RWPE1 (cell line): Measurements from ENCODE around the gene BRAF.

Experiments
- CTCF ChIA-PET: fragments of 350-600 bp; sonication (Branson Sonifier 250); formaldehyde crosslinking; extraction: SDS; loops from one replicate; lab custom pipeline; 2021; lab: Yijun Ruan, JAX
- POLR2A ChIA-PET: fragments of 400-600 bp; formaldehyde crosslinking; extraction: SDS; loops from one replicate; lab custom pipeline; 2020; ENCODE audit warnings: antibody characterized with exemption; ENCODE audit not compliant: low non-redundant PET; lab: Yijun Ruan, JAX
- DNase-seq: peaks from one replicate; pipeline ENCODE4 v3.0.0; 2012; ENCODE audit warnings: low spot score
- H3K27ac ChIP-seq: fragments of 450-650 bp; 2 replicates; pipeline ENCODE4 v1.5.1; 2017
- TF ChIP-seq, protein P1 (sequence below): fragments of 450-650 bp; conservative IDR thresholded peaks from 2 replicates; pipeline ENCODE4 v1.5.1; 2017; ENCODE audit warnings: low read depth, mild to moderate bottlenecking

BRAF gene

DNA sequence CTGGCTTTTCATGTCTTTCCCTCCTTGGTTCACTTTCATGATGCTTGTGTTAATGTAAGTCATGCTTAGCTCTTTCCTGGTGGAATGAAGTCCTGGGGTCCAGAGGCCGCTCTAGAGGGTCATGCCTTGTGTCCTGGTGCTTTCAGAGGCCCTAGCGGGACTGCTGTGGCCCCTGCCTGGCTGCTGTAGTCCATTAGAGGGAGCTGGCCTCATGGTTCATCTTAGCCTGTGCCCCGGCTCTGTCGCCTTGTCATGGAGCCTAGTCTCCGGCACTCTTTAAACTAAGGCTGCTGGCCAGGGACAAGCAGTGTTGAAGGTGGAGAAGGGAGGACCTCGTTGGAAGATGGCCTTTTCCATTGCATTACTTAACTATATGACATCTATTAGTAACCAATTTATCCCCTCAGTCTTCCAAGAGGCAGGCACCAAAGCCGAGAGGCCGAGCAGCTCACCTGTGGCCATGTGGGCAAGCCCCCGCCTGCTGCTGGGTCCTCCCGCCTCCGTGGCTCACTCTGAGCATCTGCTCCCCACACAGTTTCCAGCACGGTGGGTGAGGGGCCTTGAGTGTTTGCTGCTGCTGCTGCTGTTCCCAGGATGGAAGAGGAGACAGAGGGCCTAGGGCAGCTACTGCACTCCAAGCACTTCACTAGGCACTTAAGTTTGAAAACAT, 233.2 kb downstream of the BRAF start:
- TF ChIP-seq, protein P1, sequence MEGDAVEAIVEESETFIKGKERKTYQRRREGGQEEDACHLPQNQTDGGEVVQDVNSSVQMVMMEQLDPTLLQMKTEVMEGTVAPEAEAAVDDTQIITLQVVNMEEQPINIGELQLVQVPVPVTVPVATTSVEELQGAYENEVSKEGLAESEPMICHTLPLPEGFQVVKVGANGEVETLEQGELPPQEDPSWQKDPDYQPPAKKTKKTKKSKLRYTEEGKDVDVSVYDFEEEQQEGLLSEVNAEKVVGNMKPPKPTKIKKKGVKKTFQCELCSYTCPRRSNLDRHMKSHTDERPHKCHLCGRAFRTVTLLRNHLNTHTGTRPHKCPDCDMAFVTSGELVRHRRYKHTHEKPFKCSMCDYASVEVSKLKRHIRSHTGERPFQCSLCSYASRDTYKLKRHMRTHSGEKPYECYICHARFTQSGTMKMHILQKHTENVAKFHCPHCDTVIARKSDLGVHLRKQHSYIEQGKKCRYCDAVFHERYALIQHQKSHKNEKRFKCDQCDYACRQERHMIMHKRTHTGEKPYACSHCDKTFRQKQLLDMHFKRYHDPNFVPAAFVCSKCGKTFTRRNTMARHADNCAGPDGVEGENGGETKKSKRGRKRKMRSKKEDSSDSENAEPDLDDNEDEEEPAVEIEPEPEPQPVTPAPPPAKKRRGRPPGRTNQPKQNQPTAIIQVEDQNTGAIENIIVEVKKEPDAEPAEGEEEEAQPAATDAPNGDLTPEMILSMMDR = no peak
- CTCF ChIA-PET = interaction anchor here (0.6 kb wide), 1 partner anchor 198 kb away, joined by 3 read pairs; no protein-coding TSS in a partner anchor
- POLR2A ChIA-PET = no interaction called here
- DNase-seq = no peak
- H3K27ac ChIP-seq = no peak overlapping the region

GRCh38 chr7:140689199-140690152, 235.3 kb downstream of the BRAF start:
- DNase-seq = no peak
- H3K27ac ChIP-seq = no peak overlapping the region
- TF ChIP-seq, protein P1 = no peak
- CTCF ChIA-PET = interaction anchor here (0.7 kb wide), 1 partner anchor 327 kb away, joined by 3 read pairs; no protein-coding TSS in a partner anchor
- POLR2A ChIA-PET = no interaction called here

GRCh38 chr7:140688341-140688740, 236.4 kb downstream of the BRAF start:
- H3K27ac ChIP-seq = no peak overlapping the region
- TF ChIP-seq, protein P1 = no peak
- ChIA-PET CTCF (no interaction called here), POLR2A (no interaction called here)
- DNase-seq = no peak

- TF ChIP-seq, protein P1 = no peak
- DNase-seq = no peak
- ChIA-PET CTCF (no interaction called here), POLR2A (no interaction called here)
- H3K27ac ChIP-seq = no peak overlapping the region
Measured at GRCh38 chr7:140686921-140687320, 237.8 kb downstream of the BRAF start.

- DNase-seq = no peak
- H3K27ac ChIP-seq = no peak overlapping the region
- CTCF ChIA-PET = interaction anchor here (0.6 to 0.7 kb wide), 2 partner anchors 12 to 131 kb away, joined by 3 to 8 read pairs; no protein-coding TSS in a partner anchor
- POLR2A ChIA-PET = no interaction called here
- TF ChIP-seq, protein P1 = no peak
Measured at GRCh38 chr7:140685407-140686087, 239.2 kb downstream of the BRAF start.
